NT2/D1 (cell line): ENCODE measurements around the gene GPR63.

Experiments
- SUZ12 ChIP-seq: IDR thresholded peaks from 2 replicates; pipeline ENCODE4 v1.6.1; 2011; ENCODE audit not compliant: insufficient read length, insufficient read depth; ENCODE audit errors: extremely low read depth
- YY1 ChIP-seq: IDR thresholded peaks from 2 replicates; pipeline ENCODE4 v1.6.1; 2011; ENCODE audit not compliant: insufficient read length, insufficient read depth
- ZNF274 ChIP-seq: IDR thresholded peaks from 2 replicates; pipeline ENCODE4 v1.6.1; 2011; ENCODE audit warnings: mild to moderate bottlenecking, low read depth, low read length

GRCh38 chr6:96861588-96861987 lies 24.3 kb upstream of the GPR63 start:
- TF ChIP-seq ZNF274 (no peak), YY1 (no peak), SUZ12 (no peak)
